Tibial artery (tissue), 4 donors: ENCODE data around the gene GNG8.

ENCODE experiments used
- DNase-seq, 2 donors: peaks; one replicate each; pipeline ENCODE4 v3.0.0-alpha.2; 2019
- H3K27ac ChIP-seq, 2 donors: fragments of 200-600 bp; sonication (generic) in 1 of 2; 1 replicate in 1 of 2; 2 replicates in 1 of 2; pipeline ENCODE4 v1.5.1; 2018 to 2019; ENCODE audit warnings: mild to moderate bottlenecking in 1 of 2
- H3K27me3 ChIP-seq, 2 donors: fragments of 200-600 bp; sonication (generic) in 1 of 2; one replicate each; pipeline versions ENCODE4 v1.5.1 to v1.6.0; 2016 to 2019
- H3K36me3 ChIP-seq, 3 donors: fragments of 200-600 bp; sonication (generic) in 2 of 3; one replicate each; pipeline ENCODE4 v1.5.1; 2016 to 2019; ENCODE audit warnings: mild to moderate bottlenecking in 2 of 3
- H3K4me1 ChIP-seq, 4 donors: fragments of 200-600 bp; sonication (generic) in 2 of 4; 1 replicate in 3 of 4; 2 replicates in 1 of 4; pipeline ENCODE4 v1.5.1; 2016 to 2019
- H3K4me3 ChIP-seq, 2 donors: fragments of 200-600 bp; sonication (generic) in 1 of 2; 1 replicate in 1 of 2; 2 replicates in 1 of 2; pipeline ENCODE4 v1.5.1; 2018 to 2019; ENCODE audit warnings: mild to moderate bottlenecking in 2 of 2
- H3K9me3 ChIP-seq, 3 donors: fragments of 200-600 bp; sonication (generic) in 1 of 3; one replicate each; pipeline ENCODE4 v1.5.1; 2016 to 2019
- intact Hi-C: fragments of 100-400 bp; cut with DNase I; formaldehyde crosslinking; loops from one replicate; pipeline ENCODE4 v1.15.0; 2023; ENCODE audit warnings: low total_unique reads
- TF ChIP-seq, protein P1 (sequence below), 2 experiments: fragments of 200-600 bp in 1 of 2; fragments of 450-650 bp in 1 of 2; IDR thresholded peaks; one replicate each; pipeline ENCODE4 v1.5.1; 2017 to 2019; ENCODE audit warnings: antibody characterized with exemption in 2 of 2, mild to moderate bottlenecking in 1 of 2, moderate library complexity in 1 of 2

The GNG8 gene

DNA sequence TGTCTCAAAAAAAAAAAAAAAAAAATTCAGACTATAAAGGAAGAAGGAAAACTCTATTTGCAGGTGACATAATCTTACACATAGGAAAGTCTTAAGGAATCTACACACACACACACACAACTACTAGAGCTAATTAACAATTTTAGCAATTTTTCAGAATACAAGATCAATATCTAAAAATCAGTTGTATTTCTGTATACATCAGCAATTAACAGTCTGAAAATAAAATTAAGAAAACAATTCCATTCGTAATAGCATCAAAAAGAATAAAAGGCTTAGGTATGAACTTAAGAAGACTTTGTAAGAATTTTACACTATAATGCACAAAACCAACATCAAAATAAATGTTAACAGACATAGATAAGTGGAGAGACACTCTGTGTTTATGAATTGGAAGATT, 50.5 kb downstream of the GNG8 start:
- H3K4me3 ChIP-seq = no peak overlapping the region
- no peak for DNase-seq
- H3K9me3 ChIP-seq = no peaks in the 10 kb centered on the region
- no peaks in the 10 kb centered on the region for H3K36me3 ChIP-seq
- TF ChIP-seq, protein P1, sequence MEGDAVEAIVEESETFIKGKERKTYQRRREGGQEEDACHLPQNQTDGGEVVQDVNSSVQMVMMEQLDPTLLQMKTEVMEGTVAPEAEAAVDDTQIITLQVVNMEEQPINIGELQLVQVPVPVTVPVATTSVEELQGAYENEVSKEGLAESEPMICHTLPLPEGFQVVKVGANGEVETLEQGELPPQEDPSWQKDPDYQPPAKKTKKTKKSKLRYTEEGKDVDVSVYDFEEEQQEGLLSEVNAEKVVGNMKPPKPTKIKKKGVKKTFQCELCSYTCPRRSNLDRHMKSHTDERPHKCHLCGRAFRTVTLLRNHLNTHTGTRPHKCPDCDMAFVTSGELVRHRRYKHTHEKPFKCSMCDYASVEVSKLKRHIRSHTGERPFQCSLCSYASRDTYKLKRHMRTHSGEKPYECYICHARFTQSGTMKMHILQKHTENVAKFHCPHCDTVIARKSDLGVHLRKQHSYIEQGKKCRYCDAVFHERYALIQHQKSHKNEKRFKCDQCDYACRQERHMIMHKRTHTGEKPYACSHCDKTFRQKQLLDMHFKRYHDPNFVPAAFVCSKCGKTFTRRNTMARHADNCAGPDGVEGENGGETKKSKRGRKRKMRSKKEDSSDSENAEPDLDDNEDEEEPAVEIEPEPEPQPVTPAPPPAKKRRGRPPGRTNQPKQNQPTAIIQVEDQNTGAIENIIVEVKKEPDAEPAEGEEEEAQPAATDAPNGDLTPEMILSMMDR (IDR thresholded peaks at IDR 0.05) = no peak
- intact Hi-C loops = no loop called here
- H3K4me1 ChIP-seq = peaks cover 0 to 5% (median 0%) of the 10 kb centered on the region in 4 donors
- H3K27ac ChIP-seq = no peak overlapping the region
- H3K27me3 ChIP-seq = no peaks in the 10 kb centered on the region
